ENCODE measurements around the gene PUDP.

- no peak for TF ChIP-seq CTCF (IDR thresholded peaks at IDR 0.05)
- no peak for TF ChIP-seq POLR2AphosphoS5 (IDR thresholded peaks at IDR 0.05; ENCODE audit: insufficient read depth in 1 of 2, low read depth in 1 of 2)
Measured at GRCh38 chrX:7153231-7153630, 5.3 kb upstream of the PUDP start.
